Fibroblast of villous mesenchyme (primary cell): ENCODE data around the gene GJB2. TPM values are rescaled to one million over a fixed set of nuclear protein-coding genes. Genes with fewer than 3 reads are reported as not detected.

Source experiments
- DNase-seq: peaks from one replicate; pipeline ENCODE4 v3.0.0-alpha.2; 2010; ENCODE audit warnings: low read depth
- H3K4me3 ChIP-seq: 2 replicates; pipeline ENCODE4 v1.5.1; 2011; ENCODE audit warnings: low read depth, mild to moderate bottlenecking, low read length
- total RNA-seq: library from RNA; depleted of rRNA; stranded (reverse); fragments of >200 nt; gene quantifications from 2 replicates; pipeline ENCODE4 v1.2.3, GENCODE V29; 2012
- TF ChIP-seq, protein P1 (sequence below): IDR thresholded peaks from 2 replicates; pipeline ENCODE4 v1.5.1; 2012; ENCODE audit warnings: low read depth, mild to moderate bottlenecking, low read length; ENCODE audit not compliant: insufficient read depth

The GJB2 gene
- total RNA-seq, 1 donor: not detected

DNA sequence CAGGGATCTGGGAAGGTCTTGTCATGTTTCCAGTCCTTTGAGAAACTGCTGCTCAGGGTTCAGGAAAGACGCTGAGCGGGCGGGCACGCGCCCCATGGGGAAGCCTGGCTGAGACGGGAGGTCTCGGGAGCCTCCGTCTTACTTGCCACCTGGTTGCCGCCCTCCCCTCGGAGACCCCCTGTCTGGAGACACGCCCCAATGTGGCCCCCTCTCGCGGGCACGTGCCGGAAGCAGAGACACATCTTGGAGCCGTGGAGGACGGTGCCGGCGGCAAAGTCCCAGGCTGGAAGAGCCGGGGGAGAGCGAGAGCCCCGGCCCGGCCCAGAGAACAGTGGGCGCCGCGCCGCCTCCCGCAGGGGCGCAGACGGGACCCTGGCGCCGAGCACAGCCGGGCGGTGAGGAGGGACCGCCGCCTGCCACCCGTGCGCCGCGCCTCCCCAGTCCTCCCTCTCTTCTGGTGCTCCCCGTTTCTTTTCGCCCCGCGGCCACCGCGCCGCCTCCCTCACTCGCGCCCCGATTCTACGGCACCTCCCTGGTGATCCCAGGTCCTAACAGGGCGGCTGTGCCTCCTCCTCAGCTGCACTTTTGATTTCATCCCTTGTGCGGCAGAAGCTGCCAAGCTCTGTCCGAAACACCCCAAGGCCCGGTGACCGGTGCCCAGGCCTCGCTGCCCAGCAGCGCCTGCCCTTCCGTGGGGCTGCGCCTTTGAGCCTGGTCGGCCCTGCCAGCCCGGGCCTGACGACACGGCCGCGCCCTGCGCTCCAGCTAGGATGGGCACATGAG lies 15.5 kb downstream of the GJB2 start:
- no peak for DNase-seq
- TF ChIP-seq, protein P1, sequence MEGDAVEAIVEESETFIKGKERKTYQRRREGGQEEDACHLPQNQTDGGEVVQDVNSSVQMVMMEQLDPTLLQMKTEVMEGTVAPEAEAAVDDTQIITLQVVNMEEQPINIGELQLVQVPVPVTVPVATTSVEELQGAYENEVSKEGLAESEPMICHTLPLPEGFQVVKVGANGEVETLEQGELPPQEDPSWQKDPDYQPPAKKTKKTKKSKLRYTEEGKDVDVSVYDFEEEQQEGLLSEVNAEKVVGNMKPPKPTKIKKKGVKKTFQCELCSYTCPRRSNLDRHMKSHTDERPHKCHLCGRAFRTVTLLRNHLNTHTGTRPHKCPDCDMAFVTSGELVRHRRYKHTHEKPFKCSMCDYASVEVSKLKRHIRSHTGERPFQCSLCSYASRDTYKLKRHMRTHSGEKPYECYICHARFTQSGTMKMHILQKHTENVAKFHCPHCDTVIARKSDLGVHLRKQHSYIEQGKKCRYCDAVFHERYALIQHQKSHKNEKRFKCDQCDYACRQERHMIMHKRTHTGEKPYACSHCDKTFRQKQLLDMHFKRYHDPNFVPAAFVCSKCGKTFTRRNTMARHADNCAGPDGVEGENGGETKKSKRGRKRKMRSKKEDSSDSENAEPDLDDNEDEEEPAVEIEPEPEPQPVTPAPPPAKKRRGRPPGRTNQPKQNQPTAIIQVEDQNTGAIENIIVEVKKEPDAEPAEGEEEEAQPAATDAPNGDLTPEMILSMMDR: no peak
- H3K4me3 ChIP-seq: no peak overlapping the region

DNA sequence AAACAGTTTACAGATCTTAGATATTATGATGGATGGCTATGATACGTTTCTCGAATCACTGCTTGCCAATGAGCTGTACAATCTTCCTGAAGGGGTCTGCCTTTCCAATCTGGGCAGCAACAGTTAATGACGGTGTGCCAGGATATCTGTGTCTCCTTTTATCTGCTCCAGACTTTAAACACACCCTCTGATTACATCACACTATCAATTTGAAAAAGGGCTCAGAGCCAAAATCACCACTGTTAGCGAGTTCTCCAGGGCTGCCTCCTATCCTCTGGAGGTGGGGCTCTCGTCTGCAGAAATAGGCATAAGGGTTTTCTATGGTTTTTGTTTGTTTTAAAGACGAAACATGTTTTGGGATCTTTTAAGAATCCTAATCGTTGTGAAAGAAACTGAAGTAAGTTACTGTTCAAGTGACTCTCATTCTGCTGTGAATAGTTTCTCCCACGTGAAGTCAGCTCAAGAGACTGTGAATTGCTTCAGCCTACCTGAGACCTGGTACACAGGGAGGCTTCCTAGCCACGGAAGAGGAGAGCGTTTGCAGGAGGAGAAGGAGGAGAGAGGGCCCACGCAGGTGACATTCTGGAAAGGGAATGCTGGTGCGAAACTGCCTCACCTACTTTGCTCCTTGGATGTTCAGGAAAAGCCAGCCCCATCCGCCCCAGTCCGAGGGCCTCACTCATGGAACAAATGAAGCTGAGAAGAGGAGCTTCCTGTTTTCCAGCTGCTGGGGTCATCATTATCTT lies 16.7 kb downstream of the GJB2 start:
- no peak for DNase-seq
- TF ChIP-seq, protein P1: no peak
- no peak overlapping the region for H3K4me3 ChIP-seq

GRCh38 chr13:20175406-20175794 lies 17.3 kb downstream of the GJB2 start:
- TF ChIP-seq, protein P1: no peak

GRCh38 chr13:20174656-20175405 lies 17.9 kb downstream of the GJB2 start:
- DNase-seq: peak; percentile 97
- TF ChIP-seq, protein P1: no peak
- peak overlapping the region; percentile 36 for H3K4me3 ChIP-seq

More at GRCh38 chr13:20175406-20175794, 17.3 kb downstream of the GJB2 start:
- no peak overlapping the region for H3K4me3 ChIP-seq
- no peak for DNase-seq

DNA sequence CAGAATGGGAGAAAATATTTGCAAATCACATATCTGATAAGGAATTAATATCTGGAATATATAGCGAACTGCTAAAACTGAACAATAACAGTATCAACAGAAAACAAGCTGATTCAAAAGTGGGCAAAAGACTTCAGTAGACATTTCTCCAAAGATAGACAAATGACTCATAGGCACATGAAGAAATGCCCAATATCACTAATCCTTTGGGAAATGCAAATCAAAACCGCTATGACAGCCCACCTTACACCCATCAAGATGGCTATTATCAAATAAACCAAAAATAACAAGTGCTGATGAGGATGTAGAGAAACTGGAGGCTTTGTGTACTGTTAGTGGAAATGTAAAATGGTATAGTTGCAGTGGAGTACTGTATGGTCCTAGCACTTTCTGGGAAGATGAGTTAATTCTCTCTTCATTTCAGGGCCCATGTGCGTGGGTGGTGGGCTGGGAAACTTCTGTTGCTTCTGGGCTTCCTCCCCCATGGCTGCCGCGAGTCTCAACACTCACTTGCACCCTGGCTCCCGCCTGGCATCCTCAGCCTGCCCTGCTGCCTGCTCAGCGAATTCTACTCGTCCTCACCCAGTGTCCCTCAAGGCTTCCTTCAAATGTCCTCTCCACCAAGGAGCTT lies 19.5 kb downstream of the GJB2 start:
- TF ChIP-seq, protein P1: no peak
- no peak for DNase-seq

DNA sequence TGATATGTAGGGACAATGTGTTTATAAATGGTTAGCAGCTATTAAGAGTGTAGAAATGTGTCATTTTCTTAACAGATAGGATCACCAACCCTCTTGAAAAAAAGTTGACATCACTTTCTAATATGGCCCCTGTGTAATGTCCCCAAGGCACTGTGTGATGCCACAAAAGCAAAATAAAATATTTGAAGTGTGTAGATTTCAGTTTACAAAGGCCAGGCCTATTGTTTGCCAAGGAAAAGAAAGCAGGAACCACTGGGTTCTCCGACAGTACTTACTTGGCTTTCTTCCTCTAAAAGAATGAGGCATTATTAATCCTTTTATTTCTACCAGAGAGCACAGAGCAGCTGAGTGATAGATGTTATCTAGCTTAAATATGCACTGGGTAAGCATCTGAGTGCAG lies 21.4 kb downstream of the GJB2 start:
- no peak for DNase-seq
- TF ChIP-seq, protein P1: no peak
- H3K4me3 ChIP-seq: no peak overlapping the region

More for the DNA sequence above, 19.5 kb downstream of the GJB2 start:
- H3K4me3 ChIP-seq: no peak overlapping the region
